Stimulated activated naive CD8-positive, alpha-beta T cell treated with anti-CD3 and anti-CD28 coated beads, Interleukin-15, Interleukin-2, amounts not matched to agents 100 ng/mL and 50 ng/mL, for 24 hours (primary cell): Measurements from ENCODE around the gene NBPF1.
"Not testable (repeated sequence)": the region's sequence is repeated elsewhere in the genome, so short reads cannot be mapped to it uniquely, and the experiment has no call there.

Experiments
- H3K27ac Mint-ChIP-seq: one replicate; pipeline ENCODE4 v1.8.0; 2021; ENCODE audit warnings: mild to moderate bottlenecking, mixed read lengths
- H3K27me3 Mint-ChIP-seq: one replicate; pipeline ENCODE4 v1.8.0; 2021; ENCODE audit warnings: mixed read lengths
- H3K36me3 Mint-ChIP-seq: one replicate; pipeline ENCODE4 v1.8.0; 2021; ENCODE audit warnings: low read depth, mixed read lengths
- H3K4me1 Mint-ChIP-seq: one replicate; pipeline ENCODE4 v1.8.0; 2021; ENCODE audit warnings: low read depth, mixed read lengths
- H3K4me3 Mint-ChIP-seq: one replicate; pipeline ENCODE4 v1.8.0; 2021; ENCODE audit warnings: mild to moderate bottlenecking, mixed read lengths
- H3K9me3 Mint-ChIP-seq: one replicate; pipeline ENCODE4 v1.8.0; 2021; ENCODE audit warnings: mixed read lengths

NBPF1 gene

GRCh38 chr1:16532235-16532991 lies 81.0 kb downstream of the NBPF1 start:
- peaks cover 35% of the 10 kb centered on the region for H3K27me3 Mint-ChIP-seq
- not testable (repeated sequence) for H3K4me3 Mint-ChIP-seq, H3K27ac Mint-ChIP-seq, H3K36me3 Mint-ChIP-seq, H3K9me3 Mint-ChIP-seq
- peaks cover 12% of the 10 kb centered on the region for H3K4me1 Mint-ChIP-seq

- H3K4me1 Mint-ChIP-seq, H3K4me3 Mint-ChIP-seq, H3K9me3 Mint-ChIP-seq, H3K36me3 Mint-ChIP-seq, H3K27ac Mint-ChIP-seq: not testable (repeated sequence)
- peaks cover 32% of the 10 kb centered on the region for H3K27me3 Mint-ChIP-seq
These were observed 85.0 kb downstream of the NBPF1 start for GRCh38 chr1:16528338-16528737.

GRCh38 chr1:16525769-16526168 lies 87.6 kb downstream of the NBPF1 start:
- not testable (repeated sequence) for H3K36me3 Mint-ChIP-seq, H3K27ac Mint-ChIP-seq, H3K4me3 Mint-ChIP-seq, H3K4me1 Mint-ChIP-seq, H3K9me3 Mint-ChIP-seq
- H3K27me3 Mint-ChIP-seq = peaks cover 28% of the 10 kb centered on the region

- H3K9me3 Mint-ChIP-seq, H3K27ac Mint-ChIP-seq, H3K4me1 Mint-ChIP-seq, H3K4me3 Mint-ChIP-seq, H3K36me3 Mint-ChIP-seq: not testable (repeated sequence)
- peaks cover 53% of the 10 kb centered on the region for H3K27me3 Mint-ChIP-seq
These were observed 91.7 kb downstream of the NBPF1 start for GRCh38 chr1:16521679-16522078.

- Mint-ChIP-seq H3K36me3 (no peaks in the 10 kb centered on the region), H3K9me3 (no peaks in the 10 kb centered on the region), H3K4me1 (peaks cover 3% of the 10 kb centered on the region), H3K27me3 (peaks cover 53% of the 10 kb centered on the region), H3K27ac (no peak overlapping the region), H3K4me3 (no peak overlapping the region)
These were observed 92.1 kb downstream of the NBPF1 start for GRCh38 chr1:16521288-16521583.

- not testable (repeated sequence) for H3K36me3 Mint-ChIP-seq, H3K4me3 Mint-ChIP-seq, H3K27ac Mint-ChIP-seq, H3K4me1 Mint-ChIP-seq, H3K9me3 Mint-ChIP-seq
- peaks cover 53% of the 10 kb centered on the region for H3K27me3 Mint-ChIP-seq
These were observed 92.7 kb downstream of the NBPF1 start for GRCh38 chr1:16520435-16521287.

- peaks cover 44% of the 10 kb centered on the region for H3K27me3 Mint-ChIP-seq
- not testable (repeated sequence) for H3K4me3 Mint-ChIP-seq, H3K36me3 Mint-ChIP-seq, H3K27ac Mint-ChIP-seq, H3K4me1 Mint-ChIP-seq, H3K9me3 Mint-ChIP-seq
These were observed 94.0 kb downstream of the NBPF1 start for GRCh38 chr1:16519255-16519951.

- H3K9me3 Mint-ChIP-seq, H3K27ac Mint-ChIP-seq, H3K4me1 Mint-ChIP-seq, H3K36me3 Mint-ChIP-seq, H3K4me3 Mint-ChIP-seq: not testable (repeated sequence)
- H3K27me3 Mint-ChIP-seq = peaks cover 43% of the 10 kb centered on the region
These were observed 94.5 kb downstream of the NBPF1 start for GRCh38 chr1:16518913-16519254.

GRCh38 chr1:16516694-16517410 lies 96.5 kb downstream of the NBPF1 start:
- not testable (repeated sequence) for H3K9me3 Mint-ChIP-seq, H3K4me1 Mint-ChIP-seq, H3K27ac Mint-ChIP-seq, H3K4me3 Mint-ChIP-seq, H3K36me3 Mint-ChIP-seq
- peaks cover 39% of the 10 kb centered on the region for H3K27me3 Mint-ChIP-seq

GRCh38 chr1:16514107-16515055 lies 99.0 kb downstream of the NBPF1 start, which contains the start of gene RNU1-1:
Gene RNU1-1 (minus strand): TSS chr1:16514285.
- peaks cover 17% of the 10 kb centered on the region for H3K27me3 Mint-ChIP-seq
- not testable (repeated sequence) for H3K27ac Mint-ChIP-seq, H3K4me3 Mint-ChIP-seq, H3K9me3 Mint-ChIP-seq, H3K36me3 Mint-ChIP-seq, H3K4me1 Mint-ChIP-seq

GRCh38 chr1:16513412-16514106 lies 99.8 kb downstream of the NBPF1 start:
- H3K27me3 Mint-ChIP-seq = peaks cover 11% of the 10 kb centered on the region
- H3K4me1 Mint-ChIP-seq, H3K36me3 Mint-ChIP-seq, H3K27ac Mint-ChIP-seq, H3K9me3 Mint-ChIP-seq, H3K4me3 Mint-ChIP-seq: not testable (repeated sequence)

GRCh38 chr1:16512624-16513411 lies 100.5 kb downstream of the NBPF1 start:
- H3K4me3 Mint-ChIP-seq, H3K27me3 Mint-ChIP-seq, H3K9me3 Mint-ChIP-seq, H3K27ac Mint-ChIP-seq, H3K4me1 Mint-ChIP-seq, H3K36me3 Mint-ChIP-seq: not testable (repeated sequence)
